NB4 (cell line): ENCODE data around the gene SSR1.
"Not testable (repeated sequence)": the region's sequence is repeated elsewhere in the genome, so short reads cannot be mapped to it uniquely, and the experiment has no call there.

Experiments
- DNase-seq: peaks from one replicate; pipeline ENCODE4 v3.0.0; 2010; ENCODE audit warnings: low read depth
- H3K4me3 ChIP-seq: one replicate; pipeline ENCODE4 v1.5.1; 2011; ENCODE audit warnings: mild to moderate bottlenecking, low read depth, low read length, moderate library complexity
- CTCF ChIP-seq: IDR thresholded peaks from one replicate; pipeline ENCODE4 v1.5.1; 2012; ENCODE audit warnings: low read depth, low read length
- MAX ChIP-seq: IDR thresholded peaks from 2 replicates; pipeline ENCODE4 v1.6.1; 2011; ENCODE audit warnings: low read depth, low read length
- MYC ChIP-seq: IDR thresholded peaks from 2 replicates; pipeline ENCODE4 v1.6.1; 2011; ENCODE audit warnings: low read depth, low read length
- POLR2A ChIP-seq: IDR thresholded peaks from 2 replicates; pipeline ENCODE4 v1.6.1; 2011; ENCODE audit warnings: mild to moderate bottlenecking; ENCODE audit not compliant: insufficient read length; ENCODE audit errors: extremely low read depth

The SSR1 gene

GRCh38 chr6:7341271-7341670, 28.3 kb upstream of the SSR1 start:
- no peak overlapping the region for H3K4me3 ChIP-seq
- TF ChIP-seq MYC: no peak
- TF ChIP-seq CTCF: no peak
- TF ChIP-seq POLR2A: no peak
- TF ChIP-seq MAX: no peak
- no peak for DNase-seq

- peak; percentile 87 for TF ChIP-seq CTCF
- H3K4me3 ChIP-seq: not testable (repeated sequence)
- peak; percentile 71 for DNase-seq
These were observed 26.2 kb upstream of the SSR1 start for GRCh38 chr6:7339007-7339732.

- DNase-seq: no peak
- TF ChIP-seq POLR2A (no peak), MAX (no peak), CTCF (no peak), MYC (no peak)
- H3K4me3 ChIP-seq: no peak overlapping the region
These were observed 25.0 kb upstream of the SSR1 start for GRCh38 chr6:7338031-7338430.

- TF ChIP-seq MYC (no peak), MAX (no peak), CTCF (no peak), POLR2A (no peak)
- H3K4me3 ChIP-seq: no peak overlapping the region
These were observed 22.5 kb upstream of the SSR1 start for GRCh38 chr6:7335519-7335918.

GRCh38 chr6:7334685-7335084, 21.7 kb upstream of the SSR1 start:
- H3K4me3 ChIP-seq: no peak overlapping the region
- TF ChIP-seq POLR2A: no peak
- TF ChIP-seq MAX: no peak
- no peak for TF ChIP-seq CTCF
- TF ChIP-seq MYC: no peak

More at GRCh38 chr6:7335519-7335918, 22.5 kb upstream of the SSR1 start:
- DNase-seq: no peak

GRCh38 chr6:7332090-7332745, 19.2 kb upstream of the SSR1 start:
- DNase-seq: peak; percentile 36

More at GRCh38 chr6:7334685-7335084, 21.7 kb upstream of the SSR1 start:
- DNase-seq: no peak

More at GRCh38 chr6:7332090-7332745, 19.2 kb upstream of the SSR1 start:
- no peak for TF ChIP-seq CTCF
- TF ChIP-seq MYC: no peak
- no peak for TF ChIP-seq POLR2A
- TF ChIP-seq MAX: no peak
- H3K4me3 ChIP-seq: no peak overlapping the region
